Keratinocyte (primary cell): ENCODE results near the gene MRTO4.
"Not testable (repeated sequence)": the region's sequence is repeated elsewhere in the genome, so short reads cannot be mapped to it uniquely, and the experiment has no call there.

Experiments
- CTCF ChIP-seq, 3 experiments: IDR thresholded peaks in 1 of 3; conservative IDR thresholded peaks in 1 of 3; optimal IDR thresholded peaks in 1 of 3; 2 replicates in 2 of 3; 3 replicates in 1 of 3; pipeline versions ENCODE3 to v1.5.1; 2011; ENCODE audit warnings: low read length in 3 of 3, mild to moderate bottlenecking in 3 of 3, moderate library complexity in 2 of 3, control low read depth in 1 of 3, inconsistent platforms in 1 of 3; ENCODE audit not compliant: insufficient read depth in 2 of 3; ENCODE audit errors: extremely low read depth in 1 of 3
- EZH2 ChIP-seq: IDR thresholded peaks from one replicate; pipeline ENCODE4 v1.6.1; 2012; ENCODE audit warnings: inconsistent platforms, mild to moderate bottlenecking, low read length, moderate library complexity

GRCh38 chr1:19285366-19285765 lies 33.8 kb downstream of the MRTO4 start:
- not testable (repeated sequence) for TF ChIP-seq CTCF (optimal IDR thresholded peaks at IDR 0.05 in 1 of 3, IDR thresholded peaks at IDR 0.05 in 1 of 3, conservative IDR thresholded peaks at IDR 0.05 in 1 of 3; ENCODE audit: extremely low read depth in 1 of 3, insufficient read depth in 2 of 3, low read length in 3 of 3); EZH2
